Astrocyte (in vitro differentiated cells and primary cell): Measurements from ENCODE around the gene METAP1D. TPM values are rescaled to one million over a fixed set of nuclear protein-coding genes. Genes with fewer than 3 reads are reported as not detected.
A peak's percentile ranks its signal among the peaks of the same experiment; 100 is the strongest.

Experiments
- DNase-seq: peaks from one replicate; pipeline ENCODE4 v3.0.0-alpha.2; 2010; ENCODE audit warnings: low read depth
- FAIRE-seq: peaks from 2 replicates; lab custom pipeline; 2011; peaks lifted over from hg19 to GRCh38; lab: Jason Lieb, UNC
- H2AFZ ChIP-seq: 2 replicates; pipeline ENCODE4 v1.6.0; 2012; ENCODE audit warnings: low read depth, low read length, inconsistent platforms
- H3K27ac ChIP-seq: 2 replicates; pipeline ENCODE4 v1.5.1; 2011; ENCODE audit warnings: low read depth, low read length, inconsistent platforms
- H3K27me3 ChIP-seq: 2 replicates; pipeline ENCODE4 v1.6.0; 2011; ENCODE audit warnings: low read length, inconsistent platforms; ENCODE audit not compliant: insufficient read depth
- H3K36me3 ChIP-seq: 2 replicates; pipeline ENCODE4 v1.5.1; 2011; ENCODE audit warnings: low read length, inconsistent platforms; ENCODE audit not compliant: insufficient read depth
- H3K4me1 ChIP-seq: 2 replicates; pipeline ENCODE4 v1.5.1; 2011; ENCODE audit warnings: low read length, inconsistent platforms; ENCODE audit not compliant: insufficient read depth
- H3K4me2 ChIP-seq: 2 replicates; pipeline ENCODE4 v1.6.0; 2012; ENCODE audit warnings: low read length, inconsistent platforms
- H3K4me3 ChIP-seq: 2 replicates; pipeline ENCODE4 v1.5.1; 2011; ENCODE audit warnings: low read depth, mild to moderate bottlenecking, low read length, inconsistent platforms; ENCODE audit not compliant: insufficient read depth
- H3K79me2 ChIP-seq: 2 replicates; pipeline ENCODE4 v1.6.0; 2012; ENCODE audit warnings: mild to moderate bottlenecking, low read length, inconsistent platforms; ENCODE audit not compliant: insufficient read depth
- H3K9ac ChIP-seq: 2 replicates; pipeline ENCODE4 v1.6.0; 2012; ENCODE audit warnings: mild to moderate bottlenecking, low read length, inconsistent platforms
- H3K9me3 ChIP-seq: 2 replicates; pipeline ENCODE4 v1.5.1; 2012; ENCODE audit warnings: low read depth, mild to moderate bottlenecking, low read length, inconsistent platforms; ENCODE audit not compliant: insufficient read depth
- H4K20me1 ChIP-seq: 2 replicates; pipeline ENCODE4 v1.6.0; 2012; ENCODE audit warnings: low read length, inconsistent platforms; ENCODE audit not compliant: insufficient read depth
- H3K27ac Mint-ChIP-seq: one replicate; pipeline ENCODE4 v1.8.0; 2021; ENCODE audit warnings: mild to moderate bottlenecking, mixed read lengths; ENCODE audit not compliant: unreplicated experiment
- H3K27me3 Mint-ChIP-seq: one replicate; pipeline ENCODE4 v1.8.0; 2021; ENCODE audit warnings: low read depth, mixed read lengths; ENCODE audit not compliant: unreplicated experiment
- H3K36me3 Mint-ChIP-seq: one replicate; pipeline ENCODE4 v1.8.0; 2021; ENCODE audit warnings: low read depth, mixed read lengths; ENCODE audit not compliant: unreplicated experiment
- H3K4me1 Mint-ChIP-seq: one replicate; pipeline ENCODE4 v1.8.0; 2021; ENCODE audit warnings: low read depth, mixed read lengths; ENCODE audit not compliant: unreplicated experiment
- H3K4me3 Mint-ChIP-seq: one replicate; pipeline ENCODE4 v1.8.0; 2021; ENCODE audit warnings: mild to moderate bottlenecking, moderate library complexity, mixed read lengths; ENCODE audit not compliant: unreplicated experiment
- H3K9me3 Mint-ChIP-seq: one replicate; pipeline ENCODE4 v1.8.0; 2021; ENCODE audit warnings: mild to moderate bottlenecking, mixed read lengths; ENCODE audit not compliant: unreplicated experiment
- CTCF ChIP-seq: IDR thresholded peaks from 2 replicates; pipeline ENCODE4 v1.5.1; 2011; ENCODE audit warnings: low read depth, mild to moderate bottlenecking, inconsistent platforms, low read length, moderate library complexity; ENCODE audit not compliant: insufficient read depth
- EZH2 ChIP-seq: IDR thresholded peaks from 2 replicates; pipeline ENCODE4 v1.6.1; 2012; ENCODE audit warnings: mild to moderate bottlenecking, low read length, inconsistent platforms; ENCODE audit not compliant: insufficient read depth
- total RNA-seq: library from RNA; stranded (reverse); gene quantifications from 2 replicates; pipeline ENCODE4 v1.2.1, GENCODE V29; 2021

The METAP1D gene
- total RNA-seq, 1 donor from 2014 or later = 6.5 TPM

- H3K27ac ChIP-seq = no peak overlapping the region
- Mint-ChIP-seq H3K9me3 (no peaks in the 10 kb centered on the region), H3K27ac (no peak overlapping the region), H3K36me3 (no peaks in the 10 kb centered on the region), H3K4me1 (no peaks in the 10 kb centered on the region), H3K4me3 (no peak overlapping the region), H3K27me3 (no peaks in the 10 kb centered on the region)
- no peaks in the 10 kb centered on the region for H3K9me3 ChIP-seq
- FAIRE-seq (no peak), DNase-seq (no peak)
- H3K4me2 ChIP-seq = no peak overlapping the region
- no peaks in the 10 kb centered on the region for H3K79me2 ChIP-seq
- no peak for TF ChIP-seq EZH2
- no peak for TF ChIP-seq CTCF
- H3K9ac ChIP-seq = no peak overlapping the region
- H3K4me1 ChIP-seq = no peaks in the 10 kb centered on the region
- no peak overlapping the region for H3K4me3 ChIP-seq
- H3K36me3 ChIP-seq = no peaks in the 10 kb centered on the region
- H2AFZ ChIP-seq = no peak overlapping the region
- no peaks in the 10 kb centered on the region for H3K27me3 ChIP-seq
- no peaks in the 10 kb centered on the region for H4K20me1 ChIP-seq
Observed at GRCh38 chr2:172038121-172038520, 38.4 kb downstream of the METAP1D start.

- H3K36me3 ChIP-seq = no peaks in the 10 kb centered on the region
- no peak overlapping the region for H3K9ac ChIP-seq
- no peaks in the 10 kb centered on the region for H3K79me2 ChIP-seq
- no peak for FAIRE-seq
- H2AFZ ChIP-seq = no peak overlapping the region
- H4K20me1 ChIP-seq = no peaks in the 10 kb centered on the region
- Mint-ChIP-seq H3K4me1 (no peaks in the 10 kb centered on the region), H3K4me3 (no peak overlapping the region), H3K27ac (no peak overlapping the region), H3K27me3 (no peaks in the 10 kb centered on the region), H3K9me3 (no peaks in the 10 kb centered on the region), H3K36me3 (no peaks in the 10 kb centered on the region)
- H3K9me3 ChIP-seq = no peaks in the 10 kb centered on the region
- TF ChIP-seq CTCF = no peak
- no peak for TF ChIP-seq EZH2
- H3K27me3 ChIP-seq = no peaks in the 10 kb centered on the region
- no peak overlapping the region for H3K4me3 ChIP-seq
- H3K4me2 ChIP-seq = no peak overlapping the region
- peak; percentile 45 for DNase-seq
- no peaks in the 10 kb centered on the region for H3K4me1 ChIP-seq
- H3K27ac ChIP-seq = no peak overlapping the region
Observed at GRCh38 chr2:172038604-172039003, 38.9 kb downstream of the METAP1D start.

GRCh38 chr2:172039011-172039704 is 39.4 kb downstream of the METAP1D start:
- no peaks in the 10 kb centered on the region for H4K20me1 ChIP-seq
- H3K9ac ChIP-seq = no peak overlapping the region
- no peak overlapping the region for H3K27ac Mint-ChIP-seq
- H3K4me1 Mint-ChIP-seq = no peaks in the 10 kb centered on the region
- no peaks in the 10 kb centered on the region for H3K36me3 Mint-ChIP-seq
- H3K27me3 ChIP-seq = no peaks in the 10 kb centered on the region
- H3K9me3 ChIP-seq = no peaks in the 10 kb centered on the region
- H3K9me3 Mint-ChIP-seq = no peaks in the 10 kb centered on the region
- FAIRE-seq = no peak
- H3K4me2 ChIP-seq = no peak overlapping the region
- H3K27me3 Mint-ChIP-seq = no peaks in the 10 kb centered on the region
- no peak overlapping the region for H3K4me3 Mint-ChIP-seq
- TF ChIP-seq EZH2 (no peak), CTCF (no peak)
- no peak overlapping the region for H3K27ac ChIP-seq
- DNase-seq = no peak
- H3K36me3 ChIP-seq = no peaks in the 10 kb centered on the region
- H2AFZ ChIP-seq = no peak overlapping the region
- no peak overlapping the region for H3K4me3 ChIP-seq
- no peaks in the 10 kb centered on the region for H3K79me2 ChIP-seq
- no peaks in the 10 kb centered on the region for H3K4me1 ChIP-seq
